ENCODE results near the gene PVR. TPM values are rescaled to one million over a fixed set of nuclear protein-coding genes. Genes with fewer than 3 reads are reported as not detected.
A peak's percentile ranks its signal among the peaks of the same experiment; 100 is the strongest.

The PVR gene
- total RNA-seq, 2 donors from 2014 or later: 21.2 to 31.6 TPM

GRCh38 chr19:44649578-44650145 is 6.0 kb downstream of the PVR start:
- Histone ChIP-seq H3K36me3 (ENCODE audit: control insufficient read depth, insufficient read depth, low read length) (peaks cover 66% of the 10 kb centered on the region), H3K4me3 (ENCODE audit: low read length) (no peak overlapping the region), H3K9me3 (ENCODE audit: control insufficient read depth, low read length) (no peaks in the 10 kb centered on the region), H3K9ac (ENCODE audit: extremely low read depth, low read length, poor library complexity, severe bottlenecking) (no peak overlapping the region), H3K4me1 (ENCODE audit: control insufficient read depth, insufficient read depth, low read length) (no peaks in the 10 kb centered on the region), H3K27ac (ENCODE audit: low read depth, low read length) (no peak overlapping the region), H3K27me3 (ENCODE audit: control insufficient read depth, insufficient read depth, low read length, poor library complexity, severe bottlenecking) (no peaks in the 10 kb centered on the region)
- no peak for DNase-seq
- Mint-ChIP-seq H3K27ac (no peak overlapping the region), H3K9me3 (no peaks in the 10 kb centered on the region), H3K36me3 (ENCODE audit: low read depth) (peaks cover 63% of the 10 kb centered on the region), H3K27me3 (ENCODE audit: insufficient read depth) (no peaks in the 10 kb centered on the region), H3K4me1 (no peaks in the 10 kb centered on the region), H3K4me3 (no peak overlapping the region)
- WGBS, 2 experiments (ENCODE audit: insufficient coverage in 1 of 2, insufficient read length in 1 of 2): 96 to 100% methylated on average over 8 to 15 of the region's 15 CpGs
- no peak for TF ChIP-seq CTCF (conservative IDR thresholded peaks at IDR 0.05)

GRCh38 chr19:44653343-44653742 is 9.6 kb downstream of the PVR start:
- no peak overlapping the region for H3K9ac ChIP-seq (ENCODE audit: extremely low read depth, low read length, poor library complexity, severe bottlenecking)
- no peaks in the 10 kb centered on the region for H3K27me3 Mint-ChIP-seq (ENCODE audit: insufficient read depth)
- no peak overlapping the region for H3K4me3 ChIP-seq (ENCODE audit: low read length)
- no peaks in the 10 kb centered on the region for H3K9me3 ChIP-seq (ENCODE audit: control insufficient read depth, low read length)
- WGBS, 2 experiments (ENCODE audit: insufficient coverage in 1 of 2, insufficient read length in 1 of 2): 89 to 97% methylated on average over 4 to 5 of the region's 5 CpGs
- H3K36me3 Mint-ChIP-seq (ENCODE audit: low read depth): peaks cover 76% of the 10 kb centered on the region
- H3K27ac ChIP-seq (ENCODE audit: low read depth, low read length): no peak overlapping the region
- H3K27ac Mint-ChIP-seq: no peak overlapping the region
- no peaks in the 10 kb centered on the region for H3K9me3 Mint-ChIP-seq
- peaks cover 82% of the 10 kb centered on the region for H3K36me3 ChIP-seq (ENCODE audit: control insufficient read depth, insufficient read depth, low read length)
- no peaks in the 10 kb centered on the region for H3K27me3 ChIP-seq (ENCODE audit: control insufficient read depth, insufficient read depth, low read length, poor library complexity, severe bottlenecking)
- no peak for TF ChIP-seq CTCF (conservative IDR thresholded peaks at IDR 0.05)
- H3K4me1 ChIP-seq (ENCODE audit: control insufficient read depth, insufficient read depth, low read length): no peaks in the 10 kb centered on the region
- no peak overlapping the region for H3K4me3 Mint-ChIP-seq
- DNase-seq: no peak
- no peaks in the 10 kb centered on the region for H3K4me1 Mint-ChIP-seq

- Mint-ChIP-seq H3K4me1 (no peaks in the 10 kb centered on the region), H3K36me3 (ENCODE audit: low read depth) (peaks cover 74% of the 10 kb centered on the region), H3K27me3 (ENCODE audit: insufficient read depth) (no peaks in the 10 kb centered on the region), H3K4me3 (no peak overlapping the region), H3K9me3 (no peaks in the 10 kb centered on the region), H3K27ac (no peak overlapping the region)
- Histone ChIP-seq H3K4me1 (ENCODE audit: control insufficient read depth, insufficient read depth, low read length) (no peaks in the 10 kb centered on the region), H3K36me3 (ENCODE audit: control insufficient read depth, insufficient read depth, low read length) (peaks cover 82% of the 10 kb centered on the region), H3K27ac (ENCODE audit: low read depth, low read length) (no peak overlapping the region), H3K4me3 (ENCODE audit: low read length) (no peak overlapping the region), H3K27me3 (ENCODE audit: control insufficient read depth, insufficient read depth, low read length, poor library complexity, severe bottlenecking) (no peaks in the 10 kb centered on the region), H3K9ac (ENCODE audit: extremely low read depth, low read length, poor library complexity, severe bottlenecking) (no peak overlapping the region), H3K9me3 (ENCODE audit: control insufficient read depth, low read length) (no peaks in the 10 kb centered on the region)
- peak; percentile 75 for TF ChIP-seq CTCF (conservative IDR thresholded peaks at IDR 0.05)
- WGBS, 2 experiments (ENCODE audit: insufficient coverage in 1 of 2, insufficient read length in 1 of 2): 71 to 83% methylated on average over 6 to 16 of the region's 16 CpGs
- DNase-seq: peak; percentile 89
Observed at GRCh38 chr19:44653977-44654774, 10.5 kb downstream of the PVR start.

All from endodermal cell (in vitro differentiated cells).